AG09309 (cell line): Measurements from ENCODE around the gene WBP1L.
"Not testable (repeated sequence)": the region's sequence is repeated elsewhere in the genome, so short reads cannot be mapped to it uniquely, and the experiment has no call there.

Experiments used
- DNase-seq: peaks from one replicate; pipeline ENCODE4 v3.0.0-alpha.2; 2010; ENCODE audit warnings: low read depth
- H3K4me3 ChIP-seq: 2 replicates; pipeline ENCODE4 v1.5.1; 2011; ENCODE audit warnings: mild to moderate bottlenecking, low read depth, low read length, moderate library complexity; ENCODE audit not compliant: control insufficient read depth
- TF ChIP-seq, protein P1 (sequence below): IDR thresholded peaks from 2 replicates; pipeline ENCODE4 v1.5.1; 2011; ENCODE audit warnings: mild to moderate bottlenecking, low read depth, low read length, inconsistent platforms; ENCODE audit not compliant: insufficient read depth, control insufficient read depth; ENCODE audit errors: missing control alignments

WBP1L gene

DNA sequence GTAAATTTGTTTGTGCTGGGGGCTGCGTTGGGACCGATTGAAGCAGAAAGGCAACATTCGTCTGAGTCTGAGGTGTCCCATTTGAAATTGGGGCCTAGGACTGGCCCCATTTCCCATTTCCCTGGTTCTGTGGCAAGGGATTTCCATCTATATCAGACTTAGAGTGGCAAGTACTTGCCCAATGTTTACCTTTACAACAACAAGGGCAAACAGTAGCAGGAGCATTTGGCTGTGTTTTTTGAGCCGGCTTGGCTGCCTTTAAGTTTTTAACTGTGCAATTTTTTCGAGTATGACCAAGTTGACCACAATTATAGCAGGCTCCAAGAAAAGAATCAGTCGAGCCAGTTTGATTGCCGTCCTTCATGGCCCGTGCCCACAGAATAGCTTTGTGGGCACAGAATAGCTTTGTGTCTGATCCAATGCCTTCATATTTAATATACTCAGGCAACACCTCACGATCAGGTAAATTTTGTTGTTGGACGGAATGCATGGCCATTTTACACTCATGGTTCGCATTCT is 98.1 kb downstream of the WBP1L start:
- TF ChIP-seq, protein P1, sequence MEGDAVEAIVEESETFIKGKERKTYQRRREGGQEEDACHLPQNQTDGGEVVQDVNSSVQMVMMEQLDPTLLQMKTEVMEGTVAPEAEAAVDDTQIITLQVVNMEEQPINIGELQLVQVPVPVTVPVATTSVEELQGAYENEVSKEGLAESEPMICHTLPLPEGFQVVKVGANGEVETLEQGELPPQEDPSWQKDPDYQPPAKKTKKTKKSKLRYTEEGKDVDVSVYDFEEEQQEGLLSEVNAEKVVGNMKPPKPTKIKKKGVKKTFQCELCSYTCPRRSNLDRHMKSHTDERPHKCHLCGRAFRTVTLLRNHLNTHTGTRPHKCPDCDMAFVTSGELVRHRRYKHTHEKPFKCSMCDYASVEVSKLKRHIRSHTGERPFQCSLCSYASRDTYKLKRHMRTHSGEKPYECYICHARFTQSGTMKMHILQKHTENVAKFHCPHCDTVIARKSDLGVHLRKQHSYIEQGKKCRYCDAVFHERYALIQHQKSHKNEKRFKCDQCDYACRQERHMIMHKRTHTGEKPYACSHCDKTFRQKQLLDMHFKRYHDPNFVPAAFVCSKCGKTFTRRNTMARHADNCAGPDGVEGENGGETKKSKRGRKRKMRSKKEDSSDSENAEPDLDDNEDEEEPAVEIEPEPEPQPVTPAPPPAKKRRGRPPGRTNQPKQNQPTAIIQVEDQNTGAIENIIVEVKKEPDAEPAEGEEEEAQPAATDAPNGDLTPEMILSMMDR: no peak
- H3K4me3 ChIP-seq: no peak overlapping the region
- DNase-seq: no peak

DNA sequence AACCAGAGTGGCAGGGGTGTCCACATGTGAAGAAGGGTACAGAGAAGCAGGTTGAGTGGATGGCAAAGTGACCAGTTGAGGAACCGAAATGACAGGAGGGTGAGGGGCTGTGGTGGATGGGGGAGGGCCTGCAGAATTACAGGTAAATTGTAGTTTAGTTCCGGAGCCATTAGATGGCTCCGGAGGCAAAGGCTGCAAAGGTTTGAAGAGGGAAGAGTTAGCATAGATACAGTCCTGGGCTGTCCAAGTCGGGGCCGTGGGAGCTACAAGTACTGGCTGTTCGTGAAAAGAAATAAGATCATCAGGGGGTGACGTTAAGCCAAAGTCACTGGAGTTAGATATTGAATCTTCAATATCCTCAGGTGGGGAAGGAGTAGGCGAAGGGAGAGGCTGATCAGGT is 99.4 kb downstream of the WBP1L start:
- DNase-seq, H3K4me3 ChIP-seq: not testable (repeated sequence)

DNA sequence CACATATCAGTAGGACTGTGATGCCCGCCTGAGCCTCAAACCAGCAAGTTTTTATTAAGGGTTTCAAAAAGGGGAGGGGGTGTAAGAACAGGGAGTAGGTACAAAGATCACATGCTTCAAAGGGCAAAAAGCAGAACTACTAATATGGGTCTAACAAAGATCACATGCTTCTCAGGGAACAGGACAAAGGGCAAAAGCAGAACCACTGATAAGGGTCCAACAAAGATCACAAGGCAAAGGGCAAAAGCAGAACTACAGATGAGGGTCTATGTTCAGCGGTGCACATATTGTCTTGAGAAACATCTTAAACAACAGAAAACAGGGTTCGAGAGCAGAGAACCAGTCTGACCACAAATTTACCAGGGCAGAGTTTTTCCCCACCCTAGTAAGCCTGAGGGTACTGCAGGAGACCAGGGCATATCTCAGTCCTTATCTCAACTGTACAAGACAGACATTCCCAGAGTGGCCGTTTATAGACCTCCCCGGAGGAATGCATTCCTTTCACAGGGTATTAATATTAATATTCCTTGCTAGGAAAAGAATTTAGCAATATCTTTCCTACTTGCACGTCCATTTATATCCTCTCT is 100.5 kb downstream of the WBP1L start:
- H3K4me3 ChIP-seq, DNase-seq: not testable (repeated sequence)

DNA sequence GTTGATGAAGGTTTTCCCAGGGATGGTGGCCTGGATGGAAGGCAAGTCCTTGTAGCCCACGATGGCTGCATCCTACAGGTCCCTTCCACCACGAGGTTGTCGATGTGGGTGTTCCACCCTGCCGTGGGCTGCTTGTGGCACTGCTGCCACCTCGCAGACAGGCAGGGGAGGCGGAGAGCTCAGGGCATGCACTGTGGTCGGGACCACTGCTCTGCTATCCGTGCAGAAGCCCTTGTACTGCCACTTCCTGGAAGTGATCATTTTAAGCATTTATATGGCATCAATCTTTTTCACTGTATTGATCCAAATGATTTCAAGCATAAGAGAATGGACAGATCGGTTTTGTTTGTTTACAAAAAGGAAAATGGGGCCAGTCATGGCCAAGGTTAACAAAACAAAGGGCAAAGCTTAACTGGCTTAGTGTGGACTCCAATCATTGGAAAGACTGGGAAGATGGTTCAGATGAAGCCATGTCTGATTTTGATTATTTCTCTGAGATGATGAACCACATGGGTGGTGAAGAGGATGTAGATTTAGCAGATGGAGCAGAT is 101.7 kb downstream of the WBP1L start:
- H3K4me3 ChIP-seq: no peak overlapping the region
- TF ChIP-seq, protein P1: no peak
- no peak for DNase-seq

DNA sequence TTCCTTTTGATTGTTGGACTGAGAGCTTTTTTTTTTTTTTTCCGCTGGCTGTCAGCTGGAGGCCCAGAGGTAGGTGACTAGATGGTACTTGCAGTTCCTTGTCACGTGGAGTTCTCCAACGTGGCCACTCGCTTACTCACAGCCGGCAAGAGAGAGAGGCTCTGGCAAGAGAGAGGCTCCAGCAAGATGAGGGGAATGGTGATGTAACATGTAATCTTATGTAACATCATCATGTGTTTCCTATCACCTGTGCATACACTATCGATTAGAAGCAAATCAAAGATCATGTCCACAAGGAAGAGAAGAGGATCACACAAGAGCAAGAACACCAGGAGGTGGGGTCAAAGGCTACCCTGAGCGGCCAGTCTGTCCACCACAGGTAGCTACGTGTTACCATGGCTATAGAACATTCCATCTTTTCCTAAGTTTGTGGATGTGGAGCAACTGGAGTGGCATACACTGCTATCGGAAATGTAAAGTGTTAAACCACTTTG is 106.3 kb downstream of the WBP1L start:
- TF ChIP-seq, protein P1: no peak
- H3K4me3 ChIP-seq: no peak overlapping the region
- peak; percentile 14 for DNase-seq

DNA sequence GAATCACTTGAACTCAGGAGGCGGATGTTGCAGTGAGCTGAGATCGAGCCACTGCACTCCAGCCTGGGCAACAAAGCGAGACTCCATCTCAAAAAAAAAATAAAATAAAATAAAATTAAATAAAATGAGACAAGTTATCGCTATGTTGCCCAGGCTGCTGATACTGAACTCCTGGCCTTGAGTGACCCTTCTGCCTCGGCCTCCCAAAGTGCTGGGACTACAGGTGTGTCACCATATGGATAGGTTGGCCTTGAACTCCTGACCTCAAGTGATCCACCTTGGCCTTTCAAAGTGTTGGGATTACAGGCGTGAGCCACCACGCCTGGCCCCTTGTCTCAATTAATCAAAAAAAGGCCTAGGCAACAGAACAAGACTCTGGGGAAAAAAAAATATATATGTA is 109.5 kb downstream of the WBP1L start:
- not testable (repeated sequence) for H3K4me3 ChIP-seq, DNase-seq

DNA sequence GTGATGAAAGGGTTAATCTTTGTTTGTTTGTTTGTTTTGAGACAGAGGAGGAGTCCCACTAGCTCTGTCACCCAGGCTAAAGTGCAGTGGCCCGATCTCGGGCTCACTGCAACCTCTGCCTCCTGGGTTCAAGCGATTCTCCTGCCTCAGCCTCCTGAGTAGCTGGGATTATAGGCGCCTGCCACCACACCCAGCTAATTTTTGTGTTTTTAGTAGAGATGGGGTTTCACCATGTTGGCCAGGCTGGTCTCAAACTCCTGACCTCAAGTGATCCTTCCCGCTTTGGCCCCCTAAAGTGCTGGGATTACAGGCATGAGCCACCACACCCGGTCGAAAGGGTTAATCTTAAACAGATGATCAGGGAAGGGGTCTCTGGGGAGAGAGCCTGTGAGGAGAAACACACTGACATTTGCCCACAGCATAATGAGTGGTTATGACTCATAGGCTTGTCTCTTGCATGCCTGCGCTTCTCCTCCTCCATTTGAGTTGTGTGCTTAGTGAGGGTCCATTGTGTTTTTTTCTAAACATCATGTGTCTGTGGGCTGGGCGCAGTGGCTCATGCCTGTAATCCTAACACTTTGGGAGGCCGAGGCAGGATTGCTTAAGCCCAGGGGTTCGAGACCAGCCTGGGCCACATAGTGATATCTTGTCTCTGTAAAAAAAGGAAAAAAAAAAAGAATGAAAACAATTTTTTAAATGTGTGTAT is 112.1 kb downstream of the WBP1L start:
- not testable (repeated sequence) for H3K4me3 ChIP-seq
- DNase-seq: peak; percentile 84

DNA sequence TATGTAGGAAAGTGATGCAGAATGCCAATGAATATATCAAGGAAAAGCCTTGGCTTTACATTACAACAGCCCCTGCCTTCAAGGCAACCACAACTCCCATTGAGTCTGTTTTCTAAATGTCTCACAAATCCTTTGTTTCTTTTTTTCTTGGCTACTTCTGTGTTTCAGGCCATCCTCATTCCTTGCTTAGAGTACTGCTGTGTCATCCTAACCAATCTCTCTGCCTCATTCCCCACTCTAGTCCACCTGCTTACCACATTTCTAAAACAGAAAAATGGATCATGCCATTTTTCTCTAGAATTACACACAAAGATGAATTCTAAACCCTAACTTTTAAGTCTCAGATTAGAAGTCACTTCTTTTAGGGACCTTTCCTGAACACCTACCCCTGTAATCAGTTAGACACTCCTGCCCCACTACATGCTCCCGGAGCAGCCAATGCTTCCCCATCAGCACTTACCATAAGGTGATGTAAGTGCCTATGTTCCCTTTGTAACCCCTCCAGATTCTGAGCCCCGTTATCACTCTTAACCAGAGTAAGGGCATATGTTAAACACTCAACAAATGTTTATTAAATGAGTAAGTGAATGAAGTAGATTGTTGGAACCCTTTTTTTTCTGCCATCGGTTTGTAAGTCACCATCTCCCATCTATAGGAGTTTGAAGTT is 113.1 kb downstream of the WBP1L start:
- DNase-seq: no peak
- H3K4me3 ChIP-seq: no peak overlapping the region
- TF ChIP-seq, protein P1: no peak
